ENCODE results near the gene ANO8.

The ANO8 gene

DNA sequence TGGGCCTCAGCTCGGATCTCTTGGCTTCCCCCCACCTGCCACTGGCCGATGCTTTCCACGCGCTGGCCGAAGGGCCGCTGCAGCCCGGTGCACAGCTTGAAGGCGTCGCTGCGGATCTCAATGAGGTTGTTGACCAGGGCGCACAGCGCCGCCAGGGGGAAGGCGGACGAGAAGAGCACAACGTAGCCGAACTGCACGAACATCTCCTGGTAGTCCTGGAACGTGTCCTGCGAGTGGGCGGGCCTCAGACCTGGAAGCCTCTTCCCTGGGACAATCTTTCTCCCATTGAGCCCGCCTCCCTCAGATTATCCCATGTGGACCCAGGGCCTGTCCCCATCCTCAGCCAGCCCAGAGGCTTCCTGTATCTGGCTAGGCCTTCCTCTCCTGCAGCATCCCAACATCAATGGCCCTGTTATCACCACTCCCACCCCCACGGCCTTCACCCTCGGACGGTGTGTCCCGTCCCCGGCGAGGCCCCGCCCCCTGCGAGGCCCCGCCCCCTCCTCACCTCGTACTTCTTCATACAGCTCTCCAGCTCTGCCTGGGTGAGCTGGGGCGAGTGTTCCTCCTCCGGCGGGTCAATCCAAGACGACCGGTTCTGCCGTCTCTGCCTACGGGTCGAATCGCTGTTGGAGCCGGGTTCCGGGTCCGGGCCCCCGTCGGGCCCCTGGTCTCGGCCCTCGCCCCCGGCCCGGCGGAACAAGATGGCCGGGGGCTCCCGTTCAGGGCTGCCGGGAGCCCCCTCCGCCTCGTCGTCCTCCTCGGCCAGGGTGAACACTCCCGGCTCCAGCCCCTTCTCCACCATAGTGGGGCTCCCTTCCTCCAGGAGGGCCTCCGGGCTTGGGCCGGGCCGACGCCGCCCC lies 6.8 kb downstream of the ANO8 start:
- TF ChIP-seq SUZ12 (IDR thresholded peaks at IDR 0.05) (no peak), FOXK2 (IDR thresholded peaks at IDR 0.05) (no peak), CTBP1 (IDR thresholded peaks at IDR 0.05; ENCODE audit: borderline replicate concordance) (no peak), ELF4 (IDR thresholded peaks at IDR 0.05) (no peak), TARDBP (IDR thresholded peaks at IDR 0.05) (no peak), L3MBTL2 (conservative IDR thresholded peaks at IDR 0.05) (no peak), NFRKB (IDR thresholded peaks at IDR 0.05) (no peak), FOXA1 (IDR thresholded peaks at IDR 0.05) (no peak), LEF1 (IDR thresholded peaks at IDR 0.05; ENCODE audit: borderline replicate concordance) (no peak), BHLHE40 (IDR thresholded peaks at IDR 0.05; ENCODE audit: borderline replicate concordance) (no peak), ARNT (IDR thresholded peaks at IDR 0.05) (no peak), ZNF384 (IDR thresholded peaks at IDR 0.05) (no peak), HDGF (IDR thresholded peaks at IDR 0.05; ENCODE audit: borderline replicate concordance) (no peak)
- TF ChIP-seq, protein P1, sequence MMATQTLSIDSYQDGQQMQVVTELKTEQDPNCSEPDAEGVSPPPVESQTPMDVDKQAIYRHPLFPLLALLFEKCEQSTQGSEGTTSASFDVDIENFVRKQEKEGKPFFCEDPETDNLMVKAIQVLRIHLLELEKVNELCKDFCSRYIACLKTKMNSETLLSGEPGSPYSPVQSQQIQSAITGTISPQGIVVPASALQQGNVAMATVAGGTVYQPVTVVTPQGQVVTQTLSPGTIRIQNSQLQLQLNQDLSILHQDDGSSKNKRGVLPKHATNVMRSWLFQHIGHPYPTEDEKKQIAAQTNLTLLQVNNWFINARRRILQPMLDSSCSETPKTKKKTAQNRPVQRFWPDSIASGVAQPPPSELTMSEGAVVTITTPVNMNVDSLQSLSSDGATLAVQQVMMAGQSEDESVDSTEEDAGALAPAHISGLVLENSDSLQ (IDR thresholded peaks at IDR 0.05), result no peak
- CTCF ChIA-PET, result interaction anchor here (0.6 kb wide), 4 partner anchors 23 to 977 kb away, joined by 3 read pairs; partner anchors contain the start of genes ABHD8 and MRPL34
- DNase-seq (ENCODE audit: extremely low spot score), result peak; percentile 87
- POLR2A ChIA-PET, result interaction anchor here (0.7 to 3.7 kb wide), 3 partner anchors 15 to 23 kb away, joined by 3 to 16 read pairs (median 4); partner anchors contain the start of genes DDA1 and MRPL34

DNA sequence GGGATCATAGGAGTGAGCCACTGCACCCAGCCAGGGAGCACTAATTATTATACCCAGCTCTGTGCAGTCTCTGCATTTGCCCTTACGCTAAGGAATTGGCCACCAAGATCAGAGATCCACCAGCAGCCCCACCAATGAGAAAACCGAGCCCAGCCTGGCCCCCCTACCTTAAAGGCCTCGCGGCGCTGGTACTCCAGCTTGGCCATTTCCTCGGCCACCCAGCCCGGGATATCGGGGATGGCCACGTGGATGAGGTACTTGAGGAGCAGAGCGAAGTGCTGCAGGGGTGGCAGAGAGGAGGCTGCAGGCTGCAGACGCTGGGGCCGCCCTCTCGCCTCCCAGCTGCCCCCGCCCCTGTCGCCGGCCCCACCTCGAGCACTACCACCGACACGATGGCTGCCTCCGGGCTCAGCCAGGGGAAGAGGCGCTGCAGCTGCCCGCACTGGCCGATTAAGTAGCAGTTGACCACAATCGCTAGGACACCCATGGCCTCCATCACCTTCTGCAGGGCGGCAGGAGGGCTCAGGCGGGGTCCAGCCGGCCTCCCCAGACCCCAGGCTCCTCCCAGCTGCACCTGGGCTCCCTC lies 7.5 kb downstream of the ANO8 start:
- CTCF ChIA-PET, result interaction anchor here (0.6 kb wide), 4 partner anchors 22 to 978 kb away, joined by 3 read pairs; partner anchors contain the start of genes ABHD8 and MRPL34
- DNase-seq (ENCODE audit: extremely low spot score), result no peak
- POLR2A ChIA-PET, result interaction anchor here (0.7 to 3.7 kb wide), 4 partner anchors 14 to 22 kb away, joined by 3 to 16 read pairs (median 4); partner anchors contain the start of genes DDA1 and MRPL34
- TF ChIP-seq LEF1 (IDR thresholded peaks at IDR 0.05; ENCODE audit: borderline replicate concordance) (no peak), HDGF (IDR thresholded peaks at IDR 0.05; ENCODE audit: borderline replicate concordance) (no peak), L3MBTL2 (conservative IDR thresholded peaks at IDR 0.05) (no peak; the same call in none of the 2 replicates), SUZ12 (IDR thresholded peaks at IDR 0.05) (no peak), NFRKB (IDR thresholded peaks at IDR 0.05) (no peak), ARNT (IDR thresholded peaks at IDR 0.05) (no peak), TARDBP (IDR thresholded peaks at IDR 0.05) (no peak), FOXM1 (IDR thresholded peaks at IDR 0.05; ENCODE audit: borderline replicate concordance) (no peak), FOXK2 (IDR thresholded peaks at IDR 0.05) (no peak)
- TF ChIP-seq, protein P1 (IDR thresholded peaks at IDR 0.05), result no peak

DNA sequence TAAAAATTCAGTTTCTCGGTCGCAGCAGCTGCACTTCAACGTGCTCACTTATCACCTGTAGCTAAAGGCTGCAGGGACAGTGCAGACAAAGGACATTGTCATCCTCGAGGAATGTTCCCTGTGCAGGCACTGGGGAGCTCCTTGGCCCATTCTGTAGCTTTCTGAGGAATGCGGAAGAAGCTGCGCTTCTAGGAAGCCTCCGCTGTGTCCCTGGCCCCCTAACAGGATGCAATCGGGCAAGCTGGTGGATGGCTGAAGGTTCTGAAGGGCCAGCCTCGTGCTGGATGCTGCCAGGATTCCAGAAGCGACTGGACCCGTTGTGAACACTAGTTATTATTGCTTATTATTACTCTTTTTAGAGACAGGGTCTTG lies 8.1 kb downstream of the ANO8 start:
- no peak for DNase-seq (ENCODE audit: extremely low spot score)

DNA sequence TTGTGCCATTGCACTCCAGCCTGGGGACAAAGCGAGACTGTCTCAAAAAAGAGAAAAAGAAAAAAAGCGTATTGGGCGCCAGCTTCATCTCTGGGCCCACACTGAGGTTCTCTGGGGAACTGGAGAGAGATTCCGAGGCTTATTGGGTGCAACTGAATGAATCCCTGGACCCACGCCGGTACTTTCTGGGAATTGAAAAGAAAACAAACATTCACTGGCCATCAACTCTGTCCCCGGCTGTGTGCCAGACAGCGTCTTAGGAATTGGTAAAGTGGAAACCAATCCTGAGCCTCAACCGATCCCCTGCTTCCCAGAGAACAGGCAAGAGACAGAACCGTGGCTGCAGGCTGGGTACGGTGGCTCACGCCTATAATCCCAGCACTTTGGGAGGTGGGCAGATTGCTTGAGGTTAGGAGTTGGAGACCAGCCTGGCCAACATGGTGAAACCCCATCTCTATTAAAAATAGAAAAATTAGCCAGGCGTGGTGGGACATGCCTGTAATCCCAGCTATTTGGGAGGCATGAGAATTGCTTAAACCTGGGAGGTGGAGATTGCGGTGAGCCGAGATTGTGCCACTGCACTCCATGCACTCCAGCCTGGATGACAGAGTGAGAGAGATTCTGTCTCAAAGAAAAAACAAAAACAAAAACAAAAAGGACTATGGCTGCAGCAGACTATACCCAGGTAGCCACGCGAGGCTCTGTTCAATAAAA lies 8.6 kb downstream of the ANO8 start:
- CTCF ChIA-PET, result interaction anchor here (0.7 kb wide), 1 partner anchor 199 kb away, joined by 3 read pairs; no protein-coding TSS in a partner anchor
- POLR2A ChIA-PET, result interaction anchor here (0.9 to 3.7 kb wide), 2 partner anchors 16 to 17 kb away, joined by 3 to 16 read pairs; partner anchors contain the start of gene DDA1
- no peak for DNase-seq (ENCODE audit: extremely low spot score)
- no peak for TF ChIP-seq LEF1 (IDR thresholded peaks at IDR 0.05; ENCODE audit: borderline replicate concordance)
- TF ChIP-seq HDGF (IDR thresholded peaks at IDR 0.05; ENCODE audit: borderline replicate concordance), result no peak
- no peak for TF ChIP-seq ZNF384 (IDR thresholded peaks at IDR 0.05)
- no peak for TF ChIP-seq SUZ12 (IDR thresholded peaks at IDR 0.05)
- no peak for TF ChIP-seq FOXA1 (IDR thresholded peaks at IDR 0.05)
- no peak for TF ChIP-seq ARNT (IDR thresholded peaks at IDR 0.05)
- no peak for TF ChIP-seq BHLHE40 (IDR thresholded peaks at IDR 0.05; ENCODE audit: borderline replicate concordance)
- no peak for TF ChIP-seq L3MBTL2 (conservative IDR thresholded peaks at IDR 0.05)
- TF ChIP-seq CTBP1 (IDR thresholded peaks at IDR 0.05; ENCODE audit: borderline replicate concordance), result no peak
- TF ChIP-seq ELF4 (IDR thresholded peaks at IDR 0.05), result no peak

More for the DNA sequence above, 8.1 kb downstream of the ANO8 start:
- ChIA-PET CTCF (no interaction called here), POLR2A (interaction anchor here (0.9 to 3.7 kb wide), 2 partner anchors 16 to 17 kb away, joined by 3 to 16 read pairs; partner anchors contain the start of gene DDA1)
- TF ChIP-seq ARNT (IDR thresholded peaks at IDR 0.05), result no peak
- no peak for TF ChIP-seq TARDBP (IDR thresholded peaks at IDR 0.05)
- TF ChIP-seq HDGF (IDR thresholded peaks at IDR 0.05; ENCODE audit: borderline replicate concordance), result no peak
- no peak for TF ChIP-seq SUZ12 (IDR thresholded peaks at IDR 0.05)
- TF ChIP-seq CTBP1 (IDR thresholded peaks at IDR 0.05; ENCODE audit: borderline replicate concordance), result no peak
- no peak for TF ChIP-seq ELF4 (IDR thresholded peaks at IDR 0.05)
- no peak for TF ChIP-seq ZNF384 (IDR thresholded peaks at IDR 0.05)
- no peak for TF ChIP-seq LEF1 (IDR thresholded peaks at IDR 0.05; ENCODE audit: borderline replicate concordance)
- TF ChIP-seq NFRKB (IDR thresholded peaks at IDR 0.05), result no peak
- TF ChIP-seq L3MBTL2 (conservative IDR thresholded peaks at IDR 0.05), result no peak
- no peak for TF ChIP-seq SP1 (IDR thresholded peaks at IDR 0.05)
- TF ChIP-seq, protein P1 (IDR thresholded peaks at IDR 0.05), result no peak
- TF ChIP-seq FOXK2 (IDR thresholded peaks at IDR 0.05), result no peak
- no peak for TF ChIP-seq BHLHE40 (IDR thresholded peaks at IDR 0.05; ENCODE audit: borderline replicate concordance)
- no peak for TF ChIP-seq FOXA1 (IDR thresholded peaks at IDR 0.05)

DNA sequence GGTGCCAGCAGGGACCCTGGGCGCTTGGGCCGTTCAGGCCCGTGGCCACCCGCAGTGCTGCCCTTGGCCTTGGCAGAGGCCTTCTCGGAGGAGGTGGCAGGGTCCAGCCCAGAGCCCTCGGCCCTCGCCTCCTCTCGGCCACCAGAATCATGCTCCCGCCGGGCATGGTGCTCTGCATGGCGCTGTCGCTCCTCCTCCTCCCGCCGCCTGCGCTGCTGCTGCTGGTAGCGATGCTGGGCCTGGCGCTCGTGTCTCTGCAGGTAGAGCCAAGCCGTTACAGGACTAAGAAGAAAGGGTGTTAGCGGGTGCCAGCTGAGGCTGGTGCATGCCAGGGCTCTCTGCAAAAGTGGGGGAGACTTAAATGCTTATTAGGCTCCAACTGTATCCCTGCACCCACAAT lies 9.5 kb downstream of the ANO8 start:
- TF ChIP-seq TARDBP (IDR thresholded peaks at IDR 0.05), result no peak
- TF ChIP-seq L3MBTL2 (conservative IDR thresholded peaks at IDR 0.05), result no peak
- TF ChIP-seq BHLHE40 (IDR thresholded peaks at IDR 0.05; ENCODE audit: borderline replicate concordance), result no peak
- POLR2A ChIA-PET, result interaction anchor here (0.8 to 3.7 kb wide), 3 partner anchors 8 to 16 kb away, joined by 3 to 16 read pairs (median 5); partner anchors contain the start of gene DDA1
- CTCF ChIA-PET, result interaction anchor here (0.7 kb wide), 1 partner anchor 200 kb away, joined by 3 read pairs; no protein-coding TSS in a partner anchor
- no peak for DNase-seq (ENCODE audit: extremely low spot score)
